HG02840 (cell line): ENCODE measurements around the gene NTSR1.

Experiments used
- ATAC-seq: cut with Tn5 transposase; IDR thresholded peaks from one replicate; pipeline ENCODE4 v1.9.1; 2021; ENCODE audit warnings: mild to moderate bottlenecking, moderate library complexity, moderate number of reproducible peaks; ENCODE audit not compliant: unreplicated experiment, low FRiP score

NTSR1 gene

GRCh38 chr20:62768234-62768546, 59.6 kb downstream of the NTSR1 start:
- ATAC-seq, result no peak

GRCh38 chr20:62768551-62769287, 60.1 kb downstream of the NTSR1 start:
- ATAC-seq, result no peak

- no peak for ATAC-seq
Measured at GRCh38 chr20:62769346-62770071, 60.9 kb downstream of the NTSR1 start.

- no peak for ATAC-seq
Measured at GRCh38 chr20:62770111-62770910, 61.7 kb downstream of the NTSR1 start.

- ATAC-seq, result no peak
Measured at GRCh38 chr20:62770916-62771315, 62.3 kb downstream of the NTSR1 start.

- no peak for ATAC-seq
Measured at GRCh38 chr20:62771396-62772102, 62.9 kb downstream of the NTSR1 start.

- no peak for ATAC-seq
Measured at GRCh38 chr20:62772103-62772611, 63.5 kb downstream of the NTSR1 start.

- no peak for ATAC-seq
Measured at GRCh38 chr20:62772619-62772989, 64.0 kb downstream of the NTSR1 start.

GRCh38 chr20:62772990-62773844, 64.6 kb downstream of the NTSR1 start:
- ATAC-seq, result no peak

- ATAC-seq, result no peak
Measured at GRCh38 chr20:62773845-62774714, 65.4 kb downstream of the NTSR1 start.

- ATAC-seq, result no peak
Measured at GRCh38 chr20:62774762-62775161, 66.1 kb downstream of the NTSR1 start.

GRCh38 chr20:62775206-62775605, 66.6 kb downstream of the NTSR1 start:
- no peak for ATAC-seq

GRCh38 chr20:62776035-62776691, 67.5 kb downstream of the NTSR1 start:
- ATAC-seq, result no peak

GRCh38 chr20:62776692-62777527, 68.3 kb downstream of the NTSR1 start:
- no peak for ATAC-seq

GRCh38 chr20:62777528-62777830, 68.8 kb downstream of the NTSR1 start:
- ATAC-seq, result no peak

GRCh38 chr20:62778058-62778457, 69.4 kb downstream of the NTSR1 start:
- no peak for ATAC-seq

- ATAC-seq, result no peak
Measured at GRCh38 chr20:62778601-62779416, 70.2 kb downstream of the NTSR1 start.
